GM18858 (cell line): ENCODE measurements around the gene PTEN.
"Not testable (repeated sequence)": the region's sequence is repeated elsewhere in the genome, so short reads cannot be mapped to it uniquely, and the experiment has no call there.

Source experiments
- ATAC-seq: cut with Tn5 transposase; IDR thresholded peaks from one replicate; pipeline ENCODE4 v1.9.1; 2021; ENCODE audit not compliant: unreplicated experiment

PTEN gene

DNA sequence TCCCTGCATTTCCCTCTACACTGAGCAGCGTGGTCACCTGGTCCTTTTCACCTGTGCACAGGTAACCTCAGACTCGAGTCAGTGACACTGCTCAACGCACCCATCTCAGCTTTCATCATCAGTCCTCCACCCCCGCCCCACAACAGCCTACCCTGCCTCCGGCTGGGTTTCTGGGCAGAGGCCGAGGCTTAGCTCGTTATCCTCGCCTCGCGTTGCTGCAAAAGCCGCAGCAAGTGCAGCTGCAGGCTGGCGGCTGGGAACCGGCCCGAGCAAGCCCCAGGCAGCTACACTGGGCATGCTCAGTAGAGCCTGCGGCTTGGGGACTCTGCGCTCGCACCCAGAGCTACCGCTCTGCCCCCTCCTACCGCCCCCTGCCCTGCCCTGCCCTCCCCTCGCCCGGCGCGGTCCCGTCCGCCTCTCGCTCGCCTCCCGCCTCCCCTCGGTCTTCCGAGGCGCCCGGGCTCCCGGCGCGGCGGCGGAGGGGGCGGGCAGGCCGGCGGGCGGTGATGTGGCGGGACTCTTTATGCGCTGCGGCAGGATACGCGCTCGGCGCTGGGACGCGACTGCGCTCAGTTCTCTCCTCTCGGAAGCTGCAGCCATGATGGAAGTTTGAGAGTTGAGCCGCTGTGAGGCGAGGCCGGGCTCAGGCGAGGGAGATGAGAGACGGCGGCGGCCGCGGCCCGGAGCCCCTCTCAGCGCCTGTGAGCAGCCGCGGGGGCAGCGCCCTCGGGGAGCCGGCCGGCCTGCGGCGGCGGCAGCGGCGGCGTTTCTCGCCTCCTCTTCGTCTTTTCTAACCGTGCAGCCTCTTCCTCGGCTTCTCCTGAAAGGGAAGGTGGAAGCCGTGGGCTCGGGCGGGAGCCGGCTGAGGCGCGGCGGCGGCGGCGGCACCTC, at the start of gene PTEN, which contains the start of gene KLLN:
Gene PTEN, plus strand, starts transcription at position 573 of the 891 bp plus-strand sequence. CDS start 845 bp downstream, outside the sequence.
Gene KLLN, minus strand, starts transcription at position 481 of the 891 bp plus-strand sequence. CDS start 1,046 bp downstream, outside the sequence.
- no peak for ATAC-seq

DNA sequence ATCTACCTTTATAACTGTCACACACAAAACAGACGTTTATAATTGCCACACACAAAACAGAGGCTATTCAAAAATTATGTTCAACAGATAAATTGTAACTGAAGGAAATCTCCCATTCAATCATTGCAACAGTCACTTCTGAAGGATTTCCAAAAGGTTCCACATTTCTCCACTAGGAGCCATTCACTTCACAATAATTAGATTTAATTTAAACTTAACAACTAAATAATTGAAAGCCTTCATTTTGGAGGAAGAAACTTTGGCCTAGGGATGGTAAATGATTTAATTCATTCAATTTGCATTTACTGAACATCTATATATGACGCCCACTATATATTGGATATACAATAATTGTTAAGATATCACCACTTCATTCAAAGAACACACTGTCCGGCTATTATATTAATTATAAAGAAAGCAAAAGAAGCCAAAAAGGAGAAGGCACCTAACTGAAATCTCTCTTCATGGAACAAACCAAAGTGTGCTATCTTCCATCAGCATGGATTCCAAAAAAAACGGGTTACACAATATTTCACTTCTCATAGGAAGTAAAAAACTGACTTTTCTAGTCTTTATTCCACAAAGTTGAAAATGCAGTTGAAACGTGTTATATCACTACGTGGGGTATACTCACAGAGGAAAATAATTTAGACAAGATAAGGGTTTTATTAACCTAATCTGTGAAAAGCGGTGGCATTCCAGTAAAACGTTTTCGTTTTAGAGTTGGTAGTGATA, 47.1 kb upstream of the PTEN start:
- ATAC-seq = no peak

DNA sequence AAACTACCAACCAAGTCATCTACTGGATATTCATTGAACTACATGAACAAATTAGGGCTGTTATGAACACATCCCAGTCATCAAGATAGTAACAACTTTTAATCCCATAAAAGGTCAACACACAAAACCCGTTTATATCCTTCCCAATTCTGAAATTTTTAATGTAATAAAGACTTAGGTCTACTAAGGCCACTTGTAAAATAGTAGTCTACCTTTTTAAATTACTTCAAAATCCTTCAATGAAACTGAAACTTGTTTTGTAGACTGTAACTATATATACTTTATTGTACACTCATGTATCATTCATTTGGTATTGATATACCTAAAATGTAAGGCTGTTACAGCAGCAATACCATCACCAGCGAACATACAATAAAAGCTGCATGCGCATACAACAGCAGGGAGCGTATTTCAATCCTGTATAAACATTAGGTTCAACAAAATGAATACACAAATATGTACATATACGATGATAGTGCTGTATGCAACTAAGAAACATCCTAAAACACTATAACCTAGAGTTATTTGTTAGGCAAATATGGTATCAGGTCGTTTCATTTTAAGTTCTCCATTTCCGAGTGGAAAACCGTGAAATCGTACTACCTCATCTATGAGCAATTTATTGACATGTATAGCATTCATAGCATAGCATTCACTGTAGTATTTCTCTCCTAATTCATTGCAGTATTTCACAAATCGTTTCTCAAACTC, 46.4 kb upstream of the PTEN start:
- ATAC-seq = no peak

DNA sequence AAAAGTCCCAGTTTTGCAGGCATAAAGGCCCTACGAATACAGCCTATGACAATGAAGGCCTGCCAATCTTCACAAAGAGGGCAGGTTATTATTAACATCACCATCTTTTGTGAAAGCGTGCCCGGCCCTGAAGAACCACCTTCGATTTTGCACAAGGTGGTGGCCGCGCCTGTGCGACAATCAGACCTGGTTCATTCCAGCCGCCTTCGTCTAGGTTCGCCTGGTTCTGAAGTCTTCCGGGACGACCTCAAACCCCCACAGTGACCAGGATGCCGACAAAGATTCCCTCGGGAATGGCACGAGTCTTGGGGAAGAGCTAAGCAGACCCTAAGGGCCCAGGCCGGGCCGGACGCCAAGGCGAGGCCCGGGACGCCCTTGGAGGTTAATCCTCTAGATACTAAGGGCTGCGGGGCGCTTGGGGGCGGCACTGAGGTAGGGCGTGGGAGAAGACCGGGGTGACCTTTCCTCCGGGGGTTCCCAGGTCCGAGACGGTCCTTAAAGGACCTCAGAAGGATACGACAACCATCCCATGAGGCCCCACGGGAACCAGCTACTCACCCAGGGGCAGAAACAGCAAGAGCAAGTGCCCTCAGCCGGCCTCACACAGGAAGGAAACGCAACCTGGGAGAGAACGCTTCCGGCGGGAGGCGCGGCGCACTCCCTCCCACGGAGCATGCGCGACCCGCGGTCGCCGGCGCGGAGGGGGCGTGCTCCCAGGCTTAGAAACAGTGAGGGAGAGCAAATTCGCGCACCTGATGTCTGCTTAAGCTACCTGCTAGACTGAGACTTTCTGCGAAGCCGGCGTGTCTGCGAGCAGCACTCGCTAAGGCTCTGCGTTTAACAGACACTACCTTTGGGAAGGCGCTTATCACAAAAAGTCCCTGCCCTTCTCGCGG, 45.6 kb upstream of the PTEN start, which contains the start of gene ATAD1:
Gene ATAD1, minus strand, starts transcription at position 618 of the 896 bp plus-strand sequence. CDS start 3,627 bp downstream, outside the sequence.
- ATAC-seq = peak; percentile 60

DNA sequence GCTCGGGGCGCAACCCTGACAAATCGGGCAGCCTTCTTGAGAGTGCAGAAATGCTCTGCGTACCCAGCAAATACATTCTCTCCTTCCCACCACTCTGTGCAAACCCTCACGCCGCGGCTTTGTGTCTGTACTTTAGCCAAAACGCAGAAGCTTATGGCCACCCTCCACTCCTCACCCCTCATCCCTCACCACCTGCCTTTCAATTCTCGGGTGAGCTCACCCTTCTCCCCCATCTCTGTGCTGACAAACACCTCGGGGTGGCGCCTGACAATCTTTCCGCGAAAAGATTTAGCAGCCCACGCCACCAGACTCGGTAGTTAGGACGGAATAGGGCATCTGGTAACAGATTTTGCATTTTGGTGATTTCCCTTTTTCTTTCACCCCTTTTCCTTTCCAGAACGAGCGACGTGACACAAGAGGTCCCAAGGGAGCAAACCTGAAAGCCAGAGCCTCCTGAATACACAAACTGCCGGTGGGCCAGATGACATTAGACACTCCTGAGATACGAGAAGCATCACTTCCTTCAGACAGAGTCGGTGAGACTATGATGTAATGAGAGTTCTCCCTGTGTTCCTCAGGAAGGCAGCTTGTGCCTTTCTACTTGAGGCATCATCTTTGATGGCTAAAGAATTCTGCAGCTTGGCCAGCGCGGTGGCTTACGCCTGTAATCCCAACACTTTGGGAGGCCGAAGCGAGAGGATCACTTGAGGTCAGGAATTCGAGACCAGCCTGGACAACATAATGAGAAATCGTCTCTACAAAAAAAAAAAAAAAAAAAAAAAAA, 44.7 kb upstream of the PTEN start:
- ATAC-seq = peak; percentile 36

DNA sequence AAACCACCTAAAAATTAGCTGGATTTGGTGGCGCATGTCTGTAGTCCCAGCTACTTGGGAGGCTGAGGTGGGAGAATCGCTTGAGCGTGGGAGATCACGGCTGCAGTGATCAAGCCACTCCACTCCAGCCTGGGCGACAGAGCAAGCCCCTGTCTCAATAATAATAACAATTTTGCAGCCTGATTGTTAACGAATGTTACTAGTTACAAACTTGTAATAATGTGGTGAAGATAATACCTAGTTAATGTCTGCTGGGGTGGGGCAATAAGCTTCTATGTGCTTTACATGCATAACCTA, 44.2 kb upstream of the PTEN start:
- no peak for ATAC-seq

DNA sequence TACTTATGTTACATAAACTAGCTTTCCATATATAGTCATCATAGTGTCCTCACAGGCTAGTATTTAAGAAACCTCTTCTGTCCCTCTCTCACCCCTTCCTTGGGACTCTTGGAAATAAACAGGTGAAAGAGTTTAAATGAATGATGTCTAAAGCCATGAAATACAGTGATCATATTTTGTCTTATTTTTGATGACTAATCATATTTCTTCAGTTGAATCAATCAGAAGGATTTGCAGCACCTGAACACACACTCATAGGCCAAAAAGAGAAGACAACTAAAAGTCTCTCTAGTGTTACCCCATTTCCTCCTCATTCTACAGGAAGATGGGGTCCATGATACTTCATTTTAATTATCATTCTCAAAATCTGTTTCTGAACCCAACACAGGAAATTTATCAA, 36.8 kb upstream of the PTEN start:
- no peak for ATAC-seq

GRCh38 chr10:87827681-87828080, 35.7 kb upstream of the PTEN start:
- no peak for ATAC-seq

GRCh38 chr10:87829051-87829450, 34.4 kb upstream of the PTEN start:
- not testable (repeated sequence) for ATAC-seq

DNA sequence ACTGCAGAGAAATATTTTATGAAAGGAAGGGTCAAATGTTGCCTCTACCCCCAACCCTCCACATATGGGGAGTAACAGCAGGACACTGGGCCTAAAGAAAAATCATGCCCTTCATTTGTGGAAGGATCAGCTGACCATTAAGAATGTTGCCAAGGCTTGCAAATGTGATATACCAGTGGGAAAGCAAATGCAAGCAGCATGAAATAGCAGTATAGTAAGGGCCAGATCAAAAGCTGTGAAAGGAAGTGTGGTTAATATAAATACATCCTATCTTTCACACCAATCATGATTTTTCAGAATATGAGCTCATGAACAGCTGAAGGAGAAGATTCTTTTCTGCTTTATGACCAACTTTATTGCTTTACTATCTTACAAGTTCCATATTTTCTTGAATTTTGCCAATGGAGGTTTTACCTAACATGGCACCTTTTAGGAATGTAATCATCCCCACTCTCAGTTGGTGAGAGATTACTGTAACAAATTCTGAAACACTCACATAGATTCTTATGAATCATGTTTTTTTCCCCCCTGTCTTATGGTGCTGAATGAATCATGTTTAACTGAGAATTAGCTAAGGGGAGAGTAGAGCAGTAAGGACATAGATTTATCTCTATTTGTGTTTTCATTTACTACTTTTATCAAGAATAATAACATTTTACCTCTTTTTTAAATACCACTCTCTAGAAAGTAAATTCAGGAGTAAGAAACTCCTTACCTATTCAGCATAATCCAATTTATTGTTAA, 33.3 kb upstream of the PTEN start:
- ATAC-seq = no peak

DNA sequence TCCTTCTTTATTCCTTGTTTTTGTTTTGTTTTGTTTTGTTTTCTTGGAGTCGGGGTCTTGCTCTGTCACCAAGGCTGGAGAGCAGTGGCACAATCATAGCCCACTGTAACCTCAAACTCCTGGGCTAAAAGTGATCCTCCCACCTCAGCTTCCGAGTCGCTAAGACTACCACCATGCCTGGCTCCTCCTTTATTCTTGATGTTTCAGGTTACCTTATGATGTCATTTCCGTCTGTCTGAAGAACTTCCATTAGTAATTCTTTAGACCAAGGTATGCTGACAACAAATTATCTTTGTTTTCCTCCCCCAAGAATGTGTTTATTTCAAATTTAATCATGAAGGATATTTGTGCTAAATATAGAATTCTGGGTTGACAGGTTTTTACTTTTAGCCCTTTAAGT, 27.3 kb upstream of the PTEN start:
- ATAC-seq = no peak

DNA sequence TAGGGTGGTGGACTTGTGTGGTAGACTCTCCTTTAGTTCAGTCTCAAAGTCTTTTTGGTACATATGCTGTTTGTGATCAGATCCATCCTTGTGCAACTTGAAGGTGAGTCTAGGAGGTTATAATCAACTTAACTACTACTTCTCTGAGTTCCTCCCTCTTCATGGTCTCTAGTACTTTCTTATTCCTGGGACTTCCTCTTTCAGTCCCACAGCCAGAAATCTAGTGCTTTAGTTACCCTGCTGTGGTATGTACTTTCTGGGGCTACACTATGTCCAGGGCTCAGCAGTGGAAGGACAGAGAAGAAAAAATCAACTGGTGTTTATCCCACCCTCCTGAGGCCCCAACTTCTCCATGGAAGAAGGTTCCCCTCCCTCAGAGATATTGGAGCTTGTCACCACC, 26.0 kb upstream of the PTEN start:
- ATAC-seq = no peak

GRCh38 chr10:87838650-87839049, 24.8 kb upstream of the PTEN start:
- no peak for ATAC-seq

GRCh38 chr10:87841186-87841585, 22.2 kb upstream of the PTEN start:
- no peak for ATAC-seq

- ATAC-seq = no peak
Observed at GRCh38 chr10:87842220-87842641, 21.2 kb upstream of the PTEN start.

DNA sequence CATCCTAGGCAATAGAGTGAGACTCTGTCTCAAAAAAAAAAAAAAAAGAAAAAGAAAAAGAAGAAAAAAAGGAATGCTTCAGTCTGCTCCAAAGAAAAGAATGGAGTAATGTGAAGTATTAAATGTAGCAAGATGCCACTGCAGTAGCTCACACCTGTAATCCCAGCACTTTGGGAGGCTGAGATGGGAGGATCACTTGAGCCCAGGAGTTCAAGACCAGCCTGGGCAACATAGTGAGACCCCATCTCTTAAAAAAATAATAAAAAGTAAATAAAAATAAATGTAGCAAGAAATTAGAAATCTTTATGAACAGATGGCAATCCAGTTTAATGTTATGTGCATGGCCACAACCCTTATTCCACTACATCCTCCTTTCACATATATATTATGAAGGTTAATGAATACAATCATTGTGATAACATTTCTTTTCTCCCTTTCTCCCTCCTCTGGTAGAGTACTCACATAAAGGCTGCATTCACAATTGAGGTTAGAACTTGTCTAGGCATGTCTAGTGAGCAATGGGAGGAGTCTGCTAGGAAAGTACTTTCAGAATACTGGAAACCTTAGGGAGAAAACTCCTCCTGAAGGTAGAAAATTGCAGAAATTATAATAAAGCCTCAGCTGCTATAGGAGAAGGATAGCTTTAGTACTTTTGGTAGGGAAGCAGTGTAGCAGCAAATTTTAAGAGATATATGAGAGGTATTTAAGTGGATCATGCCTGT, 20.5 kb upstream of the PTEN start:
- no peak for ATAC-seq

GRCh38 chr10:87843714-87844113, 19.7 kb upstream of the PTEN start:
- no peak for ATAC-seq
